Parathyroid adenoma (tissue), 2 donors: Measurements from ENCODE around the gene ZSCAN16.

Source experiments
- H2AFZ ChIP-seq: fragments of 300-600 bp; sonication (generic); one replicate; pipeline ENCODE4 v1.7.0; 2017; ENCODE audit warnings: antibody characterized with exemption, mild to moderate bottlenecking
- H3K27ac ChIP-seq: fragments of 300-600 bp; sonication (generic); one replicate; pipeline ENCODE4 v1.7.0; 2017
- H3K27me3 ChIP-seq: fragments of 300-600 bp; sonication (generic); one replicate; pipeline ENCODE4 v1.7.0; 2017; ENCODE audit warnings: low read length; ENCODE audit not compliant: control insufficient read depth, insufficient read depth
- H3K36me3 ChIP-seq: fragments of 300-600 bp; sonication (generic); one replicate; pipeline ENCODE4 v1.7.0; 2017; ENCODE audit warnings: low read length; ENCODE audit not compliant: control insufficient read depth, insufficient read depth
- H3K4me1 ChIP-seq: fragments of 300-600 bp; sonication (generic); one replicate; pipeline ENCODE4 v1.7.0; 2017; ENCODE audit warnings: control low read depth
- H3K4me2 ChIP-seq: fragments of 300-600 bp; sonication (generic); one replicate; pipeline ENCODE4 v1.7.0; 2017; ENCODE audit warnings: low read length
- H3K4me3 ChIP-seq: fragments of 300-600 bp; sonication (generic); one replicate; pipeline ENCODE4 v1.7.0; 2017; ENCODE audit warnings: low read depth, low read length
- H3K79me2 ChIP-seq: fragments of 300-600 bp; sonication (generic); one replicate; pipeline ENCODE4 v1.7.0; 2017; ENCODE audit warnings: control low read depth
- H3K9ac ChIP-seq: fragments of 300-600 bp; sonication (generic); one replicate; pipeline ENCODE4 v1.7.0; 2017; ENCODE audit warnings: mild to moderate bottlenecking
- H3K9me3 ChIP-seq: fragments of 300-600 bp; sonication (generic); one replicate; pipeline ENCODE4 v1.7.0; 2017; ENCODE audit warnings: low read length; ENCODE audit not compliant: control insufficient read depth
- CTCF ChIP-seq: fragments of 300-600 bp; sonication (generic); IDR thresholded peaks from one replicate; pipeline ENCODE4 v1.7.0; 2017; ENCODE audit warnings: antibody characterized with exemption, mild to moderate bottlenecking
- donor health status: primary hyperparathyroidism.

ZSCAN16 gene

GRCh38 chr6:28161410-28162079 lies 37.1 kb downstream of the ZSCAN16 start:
- no peak overlapping the region for H3K9ac ChIP-seq
- no peaks in the 10 kb centered on the region for H3K79me2 ChIP-seq
- H3K4me1 ChIP-seq = no peaks in the 10 kb centered on the region
- peak overlapping the region; percentile 23 for H3K4me3 ChIP-seq
- no peak for TF ChIP-seq CTCF
- H3K27ac ChIP-seq = no peak overlapping the region
- H3K36me3 ChIP-seq = no peaks in the 10 kb centered on the region
- H3K4me2 ChIP-seq = peak overlapping the region; percentile 52
- H3K27me3 ChIP-seq = no peaks in the 10 kb centered on the region
- H2AFZ ChIP-seq = peak overlapping the region; percentile 89
- H3K9me3 ChIP-seq = no peaks in the 10 kb centered on the region

GRCh38 chr6:28165563-28165962 lies 41.2 kb downstream of the ZSCAN16 start:
- no peak overlapping the region for H3K27ac ChIP-seq
- H3K79me2 ChIP-seq = no peaks in the 10 kb centered on the region
- no peak overlapping the region for H3K4me3 ChIP-seq
- TF ChIP-seq CTCF = no peak
- H2AFZ ChIP-seq = no peak overlapping the region
- H3K9ac ChIP-seq = no peak overlapping the region
- no peak overlapping the region for H3K4me2 ChIP-seq
- no peaks in the 10 kb centered on the region for H3K4me1 ChIP-seq
- H3K9me3 ChIP-seq = no peaks in the 10 kb centered on the region
- H3K27me3 ChIP-seq = no peaks in the 10 kb centered on the region
- no peaks in the 10 kb centered on the region for H3K36me3 ChIP-seq

GRCh38 chr6:28167068-28167467 lies 42.7 kb downstream of the ZSCAN16 start:
- Histone ChIP-seq H3K9me3 (no peaks in the 10 kb centered on the region), H2AFZ (no peak overlapping the region), H3K79me2 (no peaks in the 10 kb centered on the region), H3K4me1 (no peaks in the 10 kb centered on the region), H3K36me3 (no peaks in the 10 kb centered on the region), H3K9ac (no peak overlapping the region), H3K4me2 (no peak overlapping the region), H3K4me3 (no peak overlapping the region), H3K27me3 (no peaks in the 10 kb centered on the region), H3K27ac (no peak overlapping the region)
- TF ChIP-seq CTCF = no peak

GRCh38 chr6:28167926-28168325 lies 43.5 kb downstream of the ZSCAN16 start:
- H3K79me2 ChIP-seq = no peaks in the 10 kb centered on the region
- H3K36me3 ChIP-seq = no peaks in the 10 kb centered on the region
- no peaks in the 10 kb centered on the region for H3K4me1 ChIP-seq
- no peak for TF ChIP-seq CTCF
- no peaks in the 10 kb centered on the region for H3K27me3 ChIP-seq
- H3K4me2 ChIP-seq = no peak overlapping the region
- no peak overlapping the region for H3K27ac ChIP-seq
- H3K9me3 ChIP-seq = no peaks in the 10 kb centered on the region
- H3K4me3 ChIP-seq = no peak overlapping the region
- no peak overlapping the region for H2AFZ ChIP-seq
- no peak overlapping the region for H3K9ac ChIP-seq

GRCh38 chr6:28171271-28171670 lies 46.9 kb downstream of the ZSCAN16 start:
- H3K9me3 ChIP-seq = no peaks in the 10 kb centered on the region
- no peaks in the 10 kb centered on the region for H3K79me2 ChIP-seq
- no peak overlapping the region for H2AFZ ChIP-seq
- H3K9ac ChIP-seq = no peak overlapping the region
- H3K27ac ChIP-seq = no peak overlapping the region
- H3K4me1 ChIP-seq = no peaks in the 10 kb centered on the region
- H3K4me2 ChIP-seq = no peak overlapping the region
- H3K4me3 ChIP-seq = no peak overlapping the region
- no peak for TF ChIP-seq CTCF
- no peaks in the 10 kb centered on the region for H3K36me3 ChIP-seq
- no peaks in the 10 kb centered on the region for H3K27me3 ChIP-seq
